HL-60 (cell line): ENCODE results near the gene SLC35A3.

Experiments used
- DNase-seq, 2 experiments: peaks; one replicate each; pipeline ENCODE4 v3.0.0-alpha.2; 2010 to 2020; ENCODE audit warnings: low read depth in 1 of 2, low spot score in 1 of 2
- H3K27ac ChIP-seq: fragments of 250-450 bp; sonication (Bioruptor Pico); replicated peaks from 2 replicates; pipeline ENCODE4 v1.5.1; 2020; ENCODE audit warnings: mild to moderate bottlenecking, moderate library complexity
- H3K27me3 ChIP-seq: fragments of 250-450 bp; sonication (Bioruptor Pico); 2 replicates; pipeline ENCODE4 v1.5.1; 2021; ENCODE audit warnings: mild to moderate bottlenecking, moderate library complexity; ENCODE audit not compliant: insufficient read depth, poor library complexity, severe bottlenecking
- H3K4me3 ChIP-seq: replicated peaks from 2 replicates; pipeline ENCODE4 v1.5.1; 2011; ENCODE audit warnings: mild to moderate bottlenecking, control low read depth, low read length; ENCODE audit not compliant: insufficient read depth
- GABPA ChIP-seq: IDR thresholded peaks from 2 replicates; pipeline ENCODE4 v1.6.1; 2012; ENCODE audit warnings: low read depth
- POLR2AphosphoS5 ChIP-seq: IDR thresholded peaks from 2 replicates; pipeline ENCODE4 v1.6.1; 2012; ENCODE audit warnings: low read depth
- SPI1 ChIP-seq: IDR thresholded peaks from 2 replicates; pipeline ENCODE4 v1.6.1; 2012; ENCODE audit warnings: low read depth, mild to moderate bottlenecking, borderline replicate concordance
- TF ChIP-seq, protein P1 (sequence below): IDR thresholded peaks from one replicate; pipeline ENCODE4 v1.5.1; 2011; ENCODE audit warnings: low read length, control low read depth, inconsistent platforms; ENCODE audit not compliant: insufficient read depth
- TF ChIP-seq, protein P2 (sequence below): IDR thresholded peaks from 2 replicates; pipeline ENCODE4 v1.6.1; 2012; ENCODE audit warnings: low read depth; ENCODE audit not compliant: insufficient replicate concordance

SLC35A3 gene

DNA sequence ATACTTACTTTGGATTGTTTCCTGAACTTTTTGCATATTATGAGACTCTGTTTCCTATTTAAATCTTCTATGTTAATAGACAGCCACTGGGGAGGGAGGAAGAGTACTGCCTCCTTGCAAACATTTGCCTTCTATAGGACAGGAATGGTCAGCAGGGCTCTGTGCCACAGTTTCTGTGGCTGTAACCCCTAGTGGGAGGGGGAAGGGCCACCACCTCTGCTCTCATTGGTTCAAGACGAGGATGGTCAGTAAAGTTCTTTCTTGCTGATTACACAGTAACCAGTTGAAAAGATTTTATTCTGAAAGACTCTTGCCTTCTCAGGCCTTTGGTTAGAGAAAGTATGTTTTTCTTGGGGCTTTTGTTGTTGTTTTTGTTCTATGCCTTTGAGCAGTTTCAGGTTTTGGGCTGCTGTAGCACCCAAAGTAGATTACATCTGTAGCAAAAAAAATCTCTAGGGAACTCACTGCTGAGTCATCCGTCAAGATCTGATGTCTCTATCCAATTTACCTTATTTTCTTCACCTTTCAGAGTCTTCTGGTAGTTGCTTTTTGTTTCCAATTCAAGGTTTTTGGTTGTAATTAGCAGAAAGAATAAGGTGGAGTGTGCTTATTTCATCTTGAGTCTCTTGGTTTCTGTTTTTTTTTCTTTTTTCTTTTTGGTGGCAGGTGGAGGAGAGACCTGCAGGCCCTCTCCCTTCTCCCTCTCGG, 23.1 kb downstream of the SLC35A3 start:
- DNase-seq, result no peak
- H3K4me3 ChIP-seq, result no peak overlapping the region
- H3K27me3 ChIP-seq, result no peaks in the 10 kb centered on the region
- no peak for TF ChIP-seq SPI1
- TF ChIP-seq, protein P1, sequence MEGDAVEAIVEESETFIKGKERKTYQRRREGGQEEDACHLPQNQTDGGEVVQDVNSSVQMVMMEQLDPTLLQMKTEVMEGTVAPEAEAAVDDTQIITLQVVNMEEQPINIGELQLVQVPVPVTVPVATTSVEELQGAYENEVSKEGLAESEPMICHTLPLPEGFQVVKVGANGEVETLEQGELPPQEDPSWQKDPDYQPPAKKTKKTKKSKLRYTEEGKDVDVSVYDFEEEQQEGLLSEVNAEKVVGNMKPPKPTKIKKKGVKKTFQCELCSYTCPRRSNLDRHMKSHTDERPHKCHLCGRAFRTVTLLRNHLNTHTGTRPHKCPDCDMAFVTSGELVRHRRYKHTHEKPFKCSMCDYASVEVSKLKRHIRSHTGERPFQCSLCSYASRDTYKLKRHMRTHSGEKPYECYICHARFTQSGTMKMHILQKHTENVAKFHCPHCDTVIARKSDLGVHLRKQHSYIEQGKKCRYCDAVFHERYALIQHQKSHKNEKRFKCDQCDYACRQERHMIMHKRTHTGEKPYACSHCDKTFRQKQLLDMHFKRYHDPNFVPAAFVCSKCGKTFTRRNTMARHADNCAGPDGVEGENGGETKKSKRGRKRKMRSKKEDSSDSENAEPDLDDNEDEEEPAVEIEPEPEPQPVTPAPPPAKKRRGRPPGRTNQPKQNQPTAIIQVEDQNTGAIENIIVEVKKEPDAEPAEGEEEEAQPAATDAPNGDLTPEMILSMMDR, result no peak
- TF ChIP-seq GABPA, result no peak
- no peak for TF ChIP-seq POLR2AphosphoS5
- TF ChIP-seq, protein P2, sequence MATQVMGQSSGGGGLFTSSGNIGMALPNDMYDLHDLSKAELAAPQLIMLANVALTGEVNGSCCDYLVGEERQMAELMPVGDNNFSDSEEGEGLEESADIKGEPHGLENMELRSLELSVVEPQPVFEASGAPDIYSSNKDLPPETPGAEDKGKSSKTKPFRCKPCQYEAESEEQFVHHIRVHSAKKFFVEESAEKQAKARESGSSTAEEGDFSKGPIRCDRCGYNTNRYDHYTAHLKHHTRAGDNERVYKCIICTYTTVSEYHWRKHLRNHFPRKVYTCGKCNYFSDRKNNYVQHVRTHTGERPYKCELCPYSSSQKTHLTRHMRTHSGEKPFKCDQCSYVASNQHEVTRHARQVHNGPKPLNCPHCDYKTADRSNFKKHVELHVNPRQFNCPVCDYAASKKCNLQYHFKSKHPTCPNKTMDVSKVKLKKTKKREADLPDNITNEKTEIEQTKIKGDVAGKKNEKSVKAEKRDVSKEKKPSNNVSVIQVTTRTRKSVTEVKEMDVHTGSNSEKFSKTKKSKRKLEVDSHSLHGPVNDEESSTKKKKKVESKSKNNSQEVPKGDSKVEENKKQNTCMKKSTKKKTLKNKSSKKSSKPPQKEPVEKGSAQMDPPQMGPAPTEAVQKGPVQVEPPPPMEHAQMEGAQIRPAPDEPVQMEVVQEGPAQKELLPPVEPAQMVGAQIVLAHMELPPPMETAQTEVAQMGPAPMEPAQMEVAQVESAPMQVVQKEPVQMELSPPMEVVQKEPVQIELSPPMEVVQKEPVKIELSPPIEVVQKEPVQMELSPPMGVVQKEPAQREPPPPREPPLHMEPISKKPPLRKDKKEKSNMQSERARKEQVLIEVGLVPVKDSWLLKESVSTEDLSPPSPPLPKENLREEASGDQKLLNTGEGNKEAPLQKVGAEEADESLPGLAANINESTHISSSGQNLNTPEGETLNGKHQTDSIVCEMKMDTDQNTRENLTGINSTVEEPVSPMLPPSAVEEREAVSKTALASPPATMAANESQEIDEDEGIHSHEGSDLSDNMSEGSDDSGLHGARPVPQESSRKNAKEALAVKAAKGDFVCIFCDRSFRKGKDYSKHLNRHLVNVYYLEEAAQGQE, result no peak
- no peak overlapping the region for H3K27ac ChIP-seq

DNA sequence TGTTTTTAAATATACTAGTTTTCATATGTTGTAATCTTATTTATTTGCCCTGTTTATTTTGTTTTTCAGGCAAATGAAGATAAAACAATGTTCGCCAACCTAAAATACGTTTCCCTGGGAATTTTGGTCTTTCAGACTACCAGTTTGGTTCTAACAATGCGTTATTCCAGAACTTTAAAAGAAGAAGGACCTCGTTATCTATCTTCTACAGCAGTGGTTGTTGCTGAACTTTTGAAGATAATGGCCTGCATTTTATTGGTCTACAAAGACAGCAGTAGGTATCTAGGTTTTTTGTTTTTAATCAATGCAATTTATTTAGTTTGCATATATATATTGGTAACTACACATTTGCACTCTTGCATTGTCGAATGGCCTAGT, 23.7 kb downstream of the SLC35A3 start:
- TF ChIP-seq SPI1, result no peak
- no peak for TF ChIP-seq GABPA
- TF ChIP-seq, protein P2, result no peak
- TF ChIP-seq, protein P1, result no peak
- no peak for TF ChIP-seq POLR2AphosphoS5
- DNase-seq, result no peak
- Histone ChIP-seq H3K27me3 (no peaks in the 10 kb centered on the region), H3K27ac (no peak overlapping the region), H3K4me3 (no peak overlapping the region)

DNA sequence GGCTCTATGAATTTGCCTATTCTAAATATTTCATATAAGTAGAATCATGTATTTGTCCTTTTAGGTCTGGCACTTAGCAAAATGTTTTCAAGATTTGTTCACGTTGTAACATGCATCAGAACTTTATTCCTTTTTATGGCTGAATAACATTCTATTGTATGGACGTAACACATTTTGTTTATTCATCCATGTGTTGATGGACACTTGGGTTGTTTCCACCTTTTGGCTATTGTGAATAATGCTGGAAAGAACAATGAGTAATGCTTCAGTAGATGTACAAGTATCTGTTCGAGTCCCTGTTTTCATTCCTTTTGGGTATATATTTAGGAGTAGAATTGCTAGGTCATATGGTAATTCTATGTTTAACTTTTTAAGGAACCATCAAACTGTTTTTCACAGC, 24.7 kb downstream of the SLC35A3 start:
- TF ChIP-seq SPI1, result no peak
- TF ChIP-seq POLR2AphosphoS5, result no peak
- H3K27ac ChIP-seq, result no peak overlapping the region

DNA sequence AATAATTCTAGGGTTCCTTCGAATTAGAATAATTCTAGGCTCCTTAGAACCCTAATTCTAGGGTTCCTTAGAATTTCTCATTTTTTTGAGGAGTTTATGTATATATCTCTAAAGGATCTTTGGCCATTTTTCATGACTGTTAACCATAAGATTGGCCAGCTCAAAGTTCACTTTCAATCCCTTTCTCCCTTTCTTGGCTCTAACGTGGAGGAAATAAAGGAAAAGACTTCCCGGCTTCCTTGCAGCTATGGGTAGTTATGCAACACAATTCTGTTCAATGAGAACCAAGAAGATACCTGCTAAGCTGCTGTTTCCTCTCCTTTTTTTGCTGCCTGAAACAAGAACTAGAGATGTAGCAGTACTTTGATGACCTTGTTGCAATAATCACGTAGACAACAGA, 27.2 kb downstream of the SLC35A3 start:
- no peak for DNase-seq
- Histone ChIP-seq H3K27ac (no peak overlapping the region), H3K27me3 (no peaks in the 10 kb centered on the region), H3K4me3 (no peak overlapping the region)
- TF ChIP-seq, protein P2, result no peak
- no peak for TF ChIP-seq POLR2AphosphoS5
- TF ChIP-seq GABPA, result no peak
- no peak for TF ChIP-seq SPI1
- TF ChIP-seq, protein P1, result no peak

More for the DNA sequence above, 24.7 kb downstream of the SLC35A3 start:
- Histone ChIP-seq H3K4me3 (no peak overlapping the region), H3K27me3 (no peaks in the 10 kb centered on the region)
- no peak for DNase-seq
